Measurements from ENCODE around the gene AP4M1.

DNA sequence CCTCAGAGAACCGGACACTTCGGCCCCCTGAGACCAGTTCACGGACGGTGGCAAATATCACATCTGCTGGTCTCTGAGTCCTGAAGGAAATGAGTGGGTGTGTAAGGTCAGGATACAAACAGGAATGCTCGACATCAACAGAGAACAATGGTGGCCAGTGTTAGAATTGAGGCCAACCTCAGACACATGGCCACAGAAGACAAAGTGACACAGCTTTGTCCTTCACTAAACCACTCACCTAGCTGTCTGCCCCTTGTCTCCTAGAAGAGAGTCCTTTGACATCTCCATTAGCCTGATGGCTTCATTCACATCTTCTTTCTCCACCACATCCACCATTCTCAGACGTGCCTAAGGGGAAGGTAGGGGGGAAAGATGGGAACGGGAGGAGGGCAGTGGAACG is 8.4 kb upstream of the AP4M1 start:
- no peak for TF ChIP-seq CTCF (IDR thresholded peaks at IDR 0.05; ENCODE audit: low read length)
- no peak for TF ChIP-seq EZH2 (optimal IDR thresholded peaks at IDR 0.05; ENCODE audit: low read depth, low read length)
- no peak for TF ChIP-seq EZH2phosphoT487 (IDR thresholded peaks at IDR 0.05; ENCODE audit: low read length)

All from MM.1S (cell line).